Loucy (cell line): ENCODE data around the gene FAM107B.
A peak's percentile ranks its signal among the peaks of the same experiment; 100 is the strongest.

Experiments used
- CTCF ChIP-seq: fragments of 200-600 bp; sonication (generic); conservative IDR thresholded peaks from 2 replicates; pipeline ENCODE4 v1.5.1; 2014; ENCODE audit warnings: mild to moderate bottlenecking, antibody characterized with exemption, low read length
- EZH2phosphoT487 ChIP-seq: fragments of 200-600 bp; IDR thresholded peaks from 2 replicates; pipeline ENCODE4 v1.6.1; 2018; ENCODE audit warnings: antibody characterized with exemption, mild to moderate bottlenecking, moderate library complexity, borderline replicate concordance

DNA sequence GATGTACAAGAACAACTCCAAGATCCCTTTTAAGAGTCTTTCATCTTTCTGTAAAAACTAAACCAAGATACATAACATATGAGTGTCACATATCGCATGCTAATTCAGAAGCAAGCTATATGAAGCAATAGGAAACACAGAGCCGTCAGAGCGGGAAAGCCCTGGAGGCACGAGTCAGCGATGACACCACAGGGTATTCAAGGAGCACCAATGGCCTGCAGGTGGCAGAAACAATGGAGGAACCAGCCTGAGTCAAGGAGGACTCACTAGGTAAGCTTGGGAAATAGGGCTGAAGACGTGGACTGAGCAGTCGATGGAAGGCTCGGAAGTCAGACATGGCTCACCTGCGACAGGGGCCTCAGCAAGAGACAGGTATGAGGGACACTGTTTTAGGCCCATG lies 214.4 kb downstream of the FAM107B start:
- peak; percentile 60 for TF ChIP-seq CTCF
- no peak for TF ChIP-seq EZH2phosphoT487
